ENCODE data around the gene ELMO1. TPM values are rescaled to one million over a fixed set of nuclear protein-coding genes. Genes with fewer than 3 reads are reported as not detected.

The ELMO1 gene
- total and polyA plus RNA-seq, 8 donors: 3.0 to 20.6 (median 6.6) TPM

- Histone ChIP-seq H3K9me3 (no peaks in the 10 kb centered on the region), H3K36me3 (no peaks in the 10 kb centered on the region), H3K27me3 (no peaks in the 10 kb centered on the region), H3K4me3 (no peak overlapping the region), H3K27ac (no peak overlapping the region), H3K4me1 (peaks cover 16 to 24% (median 18%) of the 10 kb centered on the region in 3 donors)
- no peak for ATAC-seq
- no peak for TF ChIP-seq CTCF (IDR thresholded peaks at IDR 0.05)
- DNase-seq: peak in 1 of 6 donors; percentile 42
- 72 to 75% methylated on average over 8 of the region's 8 CpGs for WGBS, 2 donors
- FAIRE-seq: no peak
- intact Hi-C loops (cut with DNase I): no loop called here
These were observed 498.7 kb downstream of the ELMO1 start for GRCh38 chr7:36949711-36950600.

GRCh38 chr7:36946401-36946739, 502.3 kb downstream of the ELMO1 start:
- H3K4me1 ChIP-seq: peaks cover 21 to 30% (median 22%) of the 10 kb centered on the region in 3 donors
- no peak for TF ChIP-seq CTCF (IDR thresholded peaks at IDR 0.05)
- FAIRE-seq (no peak), ATAC-seq (peak in 3 of 4 donors; percentile 5 to 40 (median 14)), DNase-seq (no peak)
- no peaks in the 10 kb centered on the region for H3K27me3 ChIP-seq
- WGBS, 2 donors: 21 to 30% methylated on average over 2 of the region's 2 CpGs
- no peaks in the 10 kb centered on the region for H3K9me3 ChIP-seq
- H3K4me3 ChIP-seq: no peak overlapping the region
- intact Hi-C loops (cut with DNase I): no loop called here
- H3K27ac ChIP-seq: peak overlapping the region in 2 of 4 donors; percentile 33 to 84
- H3K36me3 ChIP-seq: no peaks in the 10 kb centered on the region

- Histone ChIP-seq H3K4me3 (no peak overlapping the region), H3K4me1 (peaks cover 21 to 30% (median 22%) of the 10 kb centered on the region in 3 donors), H3K27me3 (no peaks in the 10 kb centered on the region), H3K9me3 (no peaks in the 10 kb centered on the region), H3K27ac (peak overlapping the region; percentile 17 to 84 (median 64)), H3K36me3 (no peaks in the 10 kb centered on the region)
- no peak for TF ChIP-seq CTCF (IDR thresholded peaks at IDR 0.05)
- ATAC-seq: peak; percentile 86 to 94 (median 91)
- FAIRE-seq: no peak
- intact Hi-C loops (cut with DNase I): no loop called here
- WGBS, 2 donors: 15% methylated on average over 7 of the region's 7 CpGs
- DNase-seq: peak; percentile 74 to 91 (median 86)
These were observed 502.9 kb downstream of the ELMO1 start for GRCh38 chr7:36945612-36946400.

- H3K36me3 ChIP-seq: no peaks in the 10 kb centered on the region
- no peak for ATAC-seq
- peak overlapping the region in 3 of 4 donors; percentile 56 to 84 (median 71) for H3K27ac ChIP-seq
- WGBS, 2 donors: 36 to 48% methylated on average over 5 of the region's 5 CpGs
- no peak overlapping the region for H3K4me3 ChIP-seq
- intact Hi-C loops (cut with DNase I): no loop called here
- FAIRE-seq: no peak
- no peak for DNase-seq
- no peak for TF ChIP-seq CTCF (IDR thresholded peaks at IDR 0.05)
- no peaks in the 10 kb centered on the region for H3K27me3 ChIP-seq
- H3K9me3 ChIP-seq: no peaks in the 10 kb centered on the region
- H3K4me1 ChIP-seq: peaks cover 21 to 30% (median 22%) of the 10 kb centered on the region in 3 donors
These were observed 503.8 kb downstream of the ELMO1 start for GRCh38 chr7:36944838-36945237.

Data from pancreas (tissue), 10 donors.